CD14-positive monocyte (primary cell): ENCODE results near the gene RASSF5. TPM values are rescaled to one million over a fixed set of nuclear protein-coding genes. Genes with fewer than 3 reads are reported as not detected.

ENCODE experiments used
- DNase-seq, 3 donors: peaks; one replicate each; pipeline ENCODE4 v3.0.0-alpha.2; 2011 to 2022
- H2AFZ ChIP-seq: 2 replicates; pipeline ENCODE4 v1.6.0; 2012; ENCODE audit warnings: mild to moderate bottlenecking, low read depth, low read length, inconsistent platforms; ENCODE audit not compliant: insufficient read depth, poor library complexity, severe bottlenecking
- H3K27ac ChIP-seq, 2 donors: 1 replicate in 1 of 2; 2 replicates in 1 of 2; pipeline ENCODE4 v1.5.1; 2012 to 2013; ENCODE audit warnings: low read length in 2 of 2, control low read depth in 1 of 2, inconsistent platforms in 1 of 2, low read depth in 1 of 2, mild to moderate bottlenecking in 1 of 2
- H3K27me3 ChIP-seq, 2 donors: one replicate each; pipeline versions ENCODE4 v1.6.0 to v1.6.1; 2011 to 2013; ENCODE audit warnings: low read length in 2 of 2; ENCODE audit not compliant: control insufficient read depth in 2 of 2, insufficient read depth in 2 of 2
- H3K36me3 ChIP-seq, 2 donors: replicated peaks in 1 of 2; 1 replicate in 1 of 2; 2 replicates in 1 of 2; pipeline versions ENCODE4 v1.5.1 to v1.6.1; 2012 to 2013; ENCODE audit warnings: low read length in 2 of 2, control low read depth in 1 of 2, inconsistent platforms in 1 of 2, mild to moderate bottlenecking in 1 of 2; ENCODE audit not compliant: insufficient read depth in 2 of 2, control insufficient read depth in 1 of 2
- H3K4me1 ChIP-seq, 2 donors: 1 replicate in 1 of 2; 2 replicates in 1 of 2; pipeline versions ENCODE4 v1.5.1 to v1.6.1; 2012 to 2013; ENCODE audit warnings: low read length in 2 of 2, control low read depth in 1 of 2, inconsistent platforms in 1 of 2, mild to moderate bottlenecking in 1 of 2, moderate library complexity in 1 of 2; ENCODE audit not compliant: insufficient read depth in 2 of 2, control insufficient read depth in 1 of 2
- H3K4me2 ChIP-seq: replicated peaks from 2 replicates; pipeline ENCODE3; 2012; ENCODE audit warnings: low read length, moderate library complexity, mild to moderate bottlenecking; ENCODE audit not compliant: poor library complexity, severe bottlenecking; ENCODE audit errors: extremely low read depth
- H3K4me3 ChIP-seq, 3 experiments: fragments of 200-600 bp in 1 of 3; sonication (generic) in 1 of 3; replicated peaks in 1 of 3; 1 replicate in 2 of 3; 2 replicates in 1 of 3; pipeline ENCODE4 v1.5.1; 2011 to 2013; ENCODE audit warnings: low read length in 3 of 3, mild to moderate bottlenecking in 3 of 3, control low read depth in 2 of 3, low read depth in 2 of 3, inconsistent platforms in 1 of 3, moderate library complexity in 1 of 3
- H3K79me2 ChIP-seq: 2 replicates; pipeline ENCODE4 v1.6.0; 2012; ENCODE audit warnings: mild to moderate bottlenecking, control low read depth, inconsistent platforms, low read length, moderate library complexity; ENCODE audit not compliant: insufficient read depth
- H3K9ac ChIP-seq: 2 replicates; pipeline ENCODE4 v1.6.0; 2017; ENCODE audit warnings: low read length, mild to moderate bottlenecking; ENCODE audit not compliant: insufficient read depth, poor library complexity, severe bottlenecking
- H3K9me3 ChIP-seq, 2 donors: replicated peaks in 1 of 2; 1 replicate in 1 of 2; 2 replicates in 1 of 2; pipeline versions ENCODE4 v1.5.1 to v1.6.1; 2012 to 2013; ENCODE audit warnings: low read length in 2 of 2, control low read depth in 1 of 2; ENCODE audit not compliant: control insufficient read depth in 1 of 2, insufficient read depth in 1 of 2
- H4K20me1 ChIP-seq: 2 replicates; pipeline ENCODE4 v1.6.0; 2012; ENCODE audit warnings: mild to moderate bottlenecking, low read length, control low read depth, moderate library complexity; ENCODE audit not compliant: insufficient read depth
- H3K27ac Mint-ChIP-seq, 7 donors: one replicate each; pipeline ENCODE4 v1.8.0; 2020; ENCODE audit warnings: mild to moderate bottlenecking in 7 of 7, mixed read lengths in 7 of 7, moderate library complexity in 6 of 7, inconsistent platforms in 2 of 7
- H3K27me3 Mint-ChIP-seq, 3 donors: one replicate each; pipeline ENCODE4 v1.8.0; 2021 to 2022; ENCODE audit warnings: low read depth in 3 of 3, mild to moderate bottlenecking in 3 of 3, mixed read lengths in 3 of 3, moderate library complexity in 3 of 3, inconsistent platforms in 1 of 3
- H3K36me3 Mint-ChIP-seq, 2 donors: one replicate each; pipeline ENCODE4 v1.8.0; 2020; ENCODE audit warnings: mixed read lengths in 2 of 2, inconsistent platforms in 1 of 2, mild to moderate bottlenecking in 1 of 2
- H3K4me1 Mint-ChIP-seq: one replicate; pipeline ENCODE4 v1.8.0; 2020; ENCODE audit warnings: mild to moderate bottlenecking, mixed read lengths
- H3K4me3 Mint-ChIP-seq, 2 donors: one replicate each; pipeline ENCODE4 v1.8.0; 2020; ENCODE audit warnings: mild to moderate bottlenecking in 2 of 2, mixed read lengths in 2 of 2, moderate library complexity in 1 of 2
- H3K9me3 Mint-ChIP-seq, 7 donors: one replicate each; pipeline ENCODE4 v1.8.0; 2020 to 2022; ENCODE audit warnings: mixed read lengths in 7 of 7, mild to moderate bottlenecking in 6 of 7, moderate library complexity in 6 of 7, inconsistent platforms in 2 of 7
- WGBS: methylation state at CpG from one replicate; pipeline ENCODE4 v1.1.5; 2013; ENCODE audit warnings: missing lambda C conversion rate; ENCODE audit not compliant: insufficient coverage; 5-methylcytosine and 5-hydroxymethylcytosine counted together
- intact Hi-C, 2 donors: fragments of 100-400 bp; cut with micrococcal nuclease; formaldehyde crosslinking; loops; one replicate each; pipeline versions ENCODE4 v1.15.0 to v1.15.1; 2023
- polyA plus RNA-seq, 3 donors: library from polyadenylated mRNA; depleted of rRNA in 1 of 3; unstranded in 2 of 3; stranded (reverse) in 1 of 3; fragments of 300-500 nt in 2 of 3; fragments of >200 nt in 1 of 3; fragmentation: Illumina TruSeq in 2 of 3; gene quantifications; 1 replicate in 2 of 3; 2 replicates in 1 of 3; pipeline ENCODE4 v1.2.3, GENCODE V29; 2012 to 2021
- TF ChIP-seq, protein P1 (sequence below): fragments of 200-600 bp; IDR thresholded peaks from one replicate; pipeline ENCODE4 v1.8.0; 2022; ENCODE audit warnings: antibody characterized with exemption, mild to moderate bottlenecking

Gene RASSF5
- polyA plus RNA-seq, 3 donors: 81.6 to 129 (median 127) TPM

GRCh38 chr1:206476058-206476457, 31.3 kb upstream of the RASSF5 start:
- DNase-seq: no peak
- Mint-ChIP-seq H3K27me3 (peaks cover 0 to 5% (median 2%) of the 10 kb centered on the region in 3 donors), H3K36me3 (peaks cover 69 to 87% of the 10 kb centered on the region in 2 donors), H3K4me3 (no peak overlapping the region), H3K27ac (peak overlapping the region in 2 of 7 donors; percentile 32 to 64), H3K4me1 (peaks cover 28% of the 10 kb centered on the region), H3K9me3 (peaks cover 0 to 3% (median 0%) of the 10 kb centered on the region in 7 donors)
- Histone ChIP-seq H2AFZ (no peak overlapping the region), H3K4me2 (no peak overlapping the region), H3K4me1 (peaks cover 25 to 26% of the 10 kb centered on the region in 2 donors), H3K27me3 (no peaks in the 10 kb centered on the region), H3K4me3 (no peak overlapping the region), H3K9ac (no peak overlapping the region), H3K9me3 (no peaks in the 10 kb centered on the region), H4K20me1 (peaks cover 36% of the 10 kb centered on the region), H3K36me3 (peaks cover 71% of the 10 kb centered on the region in 2 donors), H3K79me2 (peaks cover 24% of the 10 kb centered on the region), H3K27ac (no peak overlapping the region)
- TF ChIP-seq, protein P1, sequence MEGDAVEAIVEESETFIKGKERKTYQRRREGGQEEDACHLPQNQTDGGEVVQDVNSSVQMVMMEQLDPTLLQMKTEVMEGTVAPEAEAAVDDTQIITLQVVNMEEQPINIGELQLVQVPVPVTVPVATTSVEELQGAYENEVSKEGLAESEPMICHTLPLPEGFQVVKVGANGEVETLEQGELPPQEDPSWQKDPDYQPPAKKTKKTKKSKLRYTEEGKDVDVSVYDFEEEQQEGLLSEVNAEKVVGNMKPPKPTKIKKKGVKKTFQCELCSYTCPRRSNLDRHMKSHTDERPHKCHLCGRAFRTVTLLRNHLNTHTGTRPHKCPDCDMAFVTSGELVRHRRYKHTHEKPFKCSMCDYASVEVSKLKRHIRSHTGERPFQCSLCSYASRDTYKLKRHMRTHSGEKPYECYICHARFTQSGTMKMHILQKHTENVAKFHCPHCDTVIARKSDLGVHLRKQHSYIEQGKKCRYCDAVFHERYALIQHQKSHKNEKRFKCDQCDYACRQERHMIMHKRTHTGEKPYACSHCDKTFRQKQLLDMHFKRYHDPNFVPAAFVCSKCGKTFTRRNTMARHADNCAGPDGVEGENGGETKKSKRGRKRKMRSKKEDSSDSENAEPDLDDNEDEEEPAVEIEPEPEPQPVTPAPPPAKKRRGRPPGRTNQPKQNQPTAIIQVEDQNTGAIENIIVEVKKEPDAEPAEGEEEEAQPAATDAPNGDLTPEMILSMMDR: no peak
- intact Hi-C loops: loop anchor here in 1 of 2 donors (5.0 kb wide), 1 partner anchor 111 kb away; no protein-coding TSS in a partner anchor
- WGBS: 98% methylated on average over 17 of the region's 17 CpGs

GRCh38 chr1:206476591-206476990, 30.7 kb upstream of the RASSF5 start:
- Histone ChIP-seq H3K4me1 (peaks cover 20% of the 10 kb centered on the region in 2 donors), H3K27ac (no peak overlapping the region), H3K9me3 (no peaks in the 10 kb centered on the region), H3K9ac (no peak overlapping the region), H4K20me1 (peaks cover 40% of the 10 kb centered on the region), H3K79me2 (peaks cover 19% of the 10 kb centered on the region), H3K27me3 (no peaks in the 10 kb centered on the region), H3K36me3 (peaks cover 76% of the 10 kb centered on the region in 2 donors), H3K4me2 (no peak overlapping the region), H2AFZ (no peak overlapping the region), H3K4me3 (no peak overlapping the region)
- DNase-seq: no peak
- no peak overlapping the region for H3K4me3 Mint-ChIP-seq
- H3K4me1 Mint-ChIP-seq: peaks cover 22% of the 10 kb centered on the region
- intact Hi-C loops: loop anchor here in 1 of 2 donors (5.0 kb wide), 1 partner anchor 111 kb away; no protein-coding TSS in a partner anchor
- H3K9me3 Mint-ChIP-seq: peaks cover 0 to 3% (median 0%) of the 10 kb centered on the region in 7 donors
- H3K27me3 Mint-ChIP-seq: peaks cover 0 to 4% (median 2%) of the 10 kb centered on the region in 3 donors
- H3K36me3 Mint-ChIP-seq: peaks cover 73 to 89% of the 10 kb centered on the region in 2 donors
- WGBS: 98% methylated on average over 12 of the region's 14 CpGs
- TF ChIP-seq, protein P1: no peak
- peak overlapping the region in 2 of 7 donors; percentile 8 to 15 for H3K27ac Mint-ChIP-seq
